Right ventricle myocardium superior (tissue), 1 donor: Measurements from ENCODE around the gene CIAO3. TPM values are rescaled to one million over a fixed set of nuclear protein-coding genes. Genes with fewer than 3 reads are reported as not detected.
"Not testable (repeated sequence)": the region's sequence is repeated elsewhere in the genome, so short reads cannot be mapped to it uniquely, and the experiment has no call there.

Experiments used
- ATAC-seq: fragments of 200-7000 bp; cut with Tn5 transposase; one replicate; pipeline ENCODE4 v1.9.1; 2020; ENCODE audit warnings: mild to moderate bottlenecking; ENCODE audit not compliant: poor library complexity
- DNase-seq: peaks from one replicate; pipeline ENCODE4 v3.0.0-alpha.2; 2020
- intact Hi-C: fragments of 100-400 bp; cut with DNase I; formaldehyde crosslinking; loops from one replicate; pipeline ENCODE4 v1.11.2; 2022
- total RNA-seq: library from RNA; stranded (reverse); fragmentation: NEBNext Ultra II Directional; extraction: Animal tissue kit (Norgen Biotek cat#: 25700); gene quantifications from one replicate; pipeline ENCODE4 v1.2.1, GENCODE V29; 2021
- donor health status: DM: no; HTN: yes; CAD: no; lungs with severe emphysema.

The CIAO3 gene
- total RNA-seq, 1 donor from 2014 or later = 29.2 TPM

DNA sequence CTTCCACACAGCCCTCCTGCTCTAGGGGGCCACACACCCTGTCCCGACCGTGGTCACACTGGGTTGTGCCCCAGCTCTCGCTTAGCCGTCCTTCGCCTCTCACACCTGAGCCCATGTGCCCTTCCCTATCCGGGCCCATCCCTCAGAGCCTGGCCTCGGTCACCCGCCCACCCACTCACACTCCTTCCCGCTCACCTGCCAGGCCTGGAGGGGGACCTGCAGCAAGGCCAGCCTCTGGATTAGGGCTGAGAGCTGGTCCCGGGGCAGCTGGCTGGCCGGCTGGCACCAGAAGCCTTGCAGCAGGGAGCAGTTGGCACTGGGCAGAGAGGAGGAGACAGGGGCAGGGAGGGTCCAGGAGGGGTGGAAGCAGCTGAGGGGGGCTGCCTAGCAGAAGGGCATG is 37.6 kb upstream of the CIAO3 start:
- no peak for DNase-seq
- intact Hi-C loops = no loop called here
- ATAC-seq = no peak

DNA sequence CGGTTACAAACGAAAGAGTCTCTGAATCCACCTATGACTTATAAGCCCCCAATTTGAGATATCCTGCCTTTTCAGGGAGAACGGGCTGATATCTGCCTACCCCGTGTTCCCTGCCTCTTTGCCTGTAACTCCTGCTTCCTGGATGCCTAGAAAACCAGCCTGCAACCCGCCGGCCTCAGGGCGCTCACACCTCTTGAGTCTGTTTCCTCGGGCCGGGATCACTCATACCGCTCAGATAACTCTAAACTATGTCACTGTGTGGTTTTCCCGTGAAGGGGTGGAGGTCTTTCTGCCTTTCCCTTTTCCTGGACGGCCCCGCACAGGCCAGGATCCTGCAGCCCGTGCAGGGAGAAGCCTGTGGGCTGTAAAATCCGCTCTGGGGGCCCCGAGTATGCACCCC is 37.0 kb upstream of the CIAO3 start:
- no peak for DNase-seq
- intact Hi-C loops = no loop called here
- no peak for ATAC-seq

- ATAC-seq (no peak), DNase-seq (no peak)
- intact Hi-C loops = no loop called here
Observed at GRCh38 chr16:776824-777223, 36.0 kb upstream of the CIAO3 start.

GRCh38 chr16:776298-776697 is 35.5 kb upstream of the CIAO3 start:
- intact Hi-C loops, DNase-seq, ATAC-seq: not testable (repeated sequence)

DNA sequence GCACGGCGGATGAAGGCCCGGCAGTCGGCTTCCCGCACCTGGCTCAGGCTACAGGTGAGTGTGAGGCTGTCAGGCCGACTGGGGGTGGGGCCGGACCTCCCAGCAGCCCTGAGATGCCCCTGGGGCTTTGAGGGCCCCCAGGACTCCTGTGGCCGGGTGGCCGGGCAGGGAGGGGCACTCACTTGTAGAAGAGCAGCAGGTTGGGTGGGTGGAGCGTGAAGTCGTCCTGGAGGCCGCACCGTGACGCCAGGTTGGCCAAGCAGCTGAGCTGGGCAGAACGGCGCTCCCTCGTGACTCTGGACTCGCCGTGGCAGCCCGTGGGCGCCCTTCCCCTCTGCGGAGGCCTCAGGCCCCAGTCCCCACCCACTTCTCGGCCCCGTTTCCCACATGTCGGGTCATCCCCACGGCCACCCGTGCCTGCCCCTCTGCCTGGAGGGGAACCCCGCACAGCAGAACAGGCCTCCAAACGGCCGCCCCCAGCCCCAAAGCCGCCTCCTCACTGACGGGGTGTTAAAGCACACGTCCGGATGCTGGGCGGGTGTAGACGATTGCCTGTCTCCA is 34.5 kb upstream of the CIAO3 start:
- DNase-seq (no peak), ATAC-seq (no peak)
- intact Hi-C loops = no loop called here

GRCh38 chr16:774086-775001 is 33.5 kb upstream of the CIAO3 start:
- intact Hi-C loops = no loop called here
- ATAC-seq (no peak), DNase-seq (no peak)

DNA sequence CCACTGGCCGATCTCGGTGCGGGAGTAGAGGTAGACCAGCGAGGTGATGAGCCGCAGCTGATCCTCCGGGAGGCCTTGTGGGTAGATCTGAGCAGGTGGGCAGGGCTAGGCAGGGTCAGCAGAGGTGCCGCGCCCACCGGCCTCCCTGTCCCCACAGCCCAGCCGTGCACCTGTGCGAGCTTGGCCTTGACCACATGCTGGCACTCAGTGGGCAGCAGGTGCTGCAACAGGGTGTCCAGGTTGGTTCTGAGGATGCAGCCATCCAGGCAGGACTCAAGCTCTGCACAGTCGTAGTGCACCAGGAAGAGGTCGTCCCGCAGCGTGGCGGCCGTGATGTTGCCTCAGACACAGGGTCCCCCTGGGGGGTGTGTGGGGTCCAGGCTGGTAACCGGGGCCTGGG is 32.2 kb upstream of the CIAO3 start:
- intact Hi-C loops = no loop called here
- ATAC-seq (no peak), DNase-seq (no peak)

GRCh38 chr16:770411-770810 is 29.6 kb upstream of the CIAO3 start:
- intact Hi-C loops = no loop called here
- no peak for DNase-seq
- no peak for ATAC-seq

GRCh38 chr16:769934-770333 is 29.1 kb upstream of the CIAO3 start:
- intact Hi-C loops = no loop called here
- ATAC-seq (no peak), DNase-seq (no peak)

DNA sequence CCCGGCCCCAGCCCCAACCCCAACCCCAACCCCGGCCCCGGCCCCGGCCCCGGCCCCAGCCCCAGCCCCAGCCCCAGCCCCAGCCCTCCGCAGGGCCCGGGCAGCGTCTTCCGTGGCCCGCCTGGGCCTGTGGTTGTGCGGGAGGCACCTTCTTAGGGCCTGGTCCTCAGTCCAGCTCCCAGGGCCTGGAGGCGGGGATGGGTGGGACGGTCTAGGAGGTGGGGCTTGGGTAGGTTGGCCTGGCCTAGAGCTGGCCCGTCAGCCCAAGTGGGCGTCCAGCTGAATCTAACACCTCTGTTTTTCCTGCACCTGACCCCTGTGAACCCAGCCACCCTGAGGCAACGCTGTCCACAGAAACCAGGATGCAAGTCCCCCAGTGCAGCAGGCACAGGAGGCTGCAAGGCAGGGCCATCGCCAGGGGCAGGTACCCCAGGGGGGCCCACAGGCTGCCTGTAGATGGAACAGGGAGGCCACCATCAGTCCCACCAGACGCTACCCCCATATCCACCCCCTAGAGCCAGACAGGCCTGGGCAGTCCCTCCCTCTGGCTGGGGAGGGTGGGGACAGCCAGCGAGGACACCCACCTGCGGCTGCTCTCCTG is 28.5 kb upstream of the CIAO3 start:
- intact Hi-C loops = no loop called here
- no peak for DNase-seq
- ATAC-seq = no peak

DNA sequence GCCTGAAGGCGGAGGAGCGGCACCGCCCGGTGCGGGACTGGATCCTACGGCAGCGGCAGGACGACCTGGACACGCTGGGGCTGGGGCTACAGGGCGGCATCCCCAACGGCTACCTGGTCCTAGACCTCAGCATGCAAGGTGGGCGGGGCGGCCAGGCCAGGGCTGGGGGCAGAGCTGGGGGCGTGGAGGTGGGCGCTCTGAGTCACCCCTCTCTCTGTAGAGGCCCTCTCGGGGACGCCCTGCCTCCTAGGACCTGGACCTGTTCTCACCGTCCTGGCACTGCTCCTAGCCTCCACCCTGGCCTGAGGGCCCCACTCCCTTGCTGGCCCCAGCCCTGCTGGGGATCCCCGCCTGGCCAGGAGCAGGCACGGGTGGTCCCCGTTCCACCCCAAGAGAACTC is 27.6 kb upstream of the CIAO3 start:
- DNase-seq = no peak

GRCh38 chr16:767743-768235 is 27.0 kb upstream of the CIAO3 start:
- intact Hi-C loops = no loop called here
- ATAC-seq (no peak), DNase-seq (no peak)

More for the DNA sequence above, 27.6 kb upstream of the CIAO3 start:
- intact Hi-C loops = no loop called here
- ATAC-seq = no peak

DNA sequence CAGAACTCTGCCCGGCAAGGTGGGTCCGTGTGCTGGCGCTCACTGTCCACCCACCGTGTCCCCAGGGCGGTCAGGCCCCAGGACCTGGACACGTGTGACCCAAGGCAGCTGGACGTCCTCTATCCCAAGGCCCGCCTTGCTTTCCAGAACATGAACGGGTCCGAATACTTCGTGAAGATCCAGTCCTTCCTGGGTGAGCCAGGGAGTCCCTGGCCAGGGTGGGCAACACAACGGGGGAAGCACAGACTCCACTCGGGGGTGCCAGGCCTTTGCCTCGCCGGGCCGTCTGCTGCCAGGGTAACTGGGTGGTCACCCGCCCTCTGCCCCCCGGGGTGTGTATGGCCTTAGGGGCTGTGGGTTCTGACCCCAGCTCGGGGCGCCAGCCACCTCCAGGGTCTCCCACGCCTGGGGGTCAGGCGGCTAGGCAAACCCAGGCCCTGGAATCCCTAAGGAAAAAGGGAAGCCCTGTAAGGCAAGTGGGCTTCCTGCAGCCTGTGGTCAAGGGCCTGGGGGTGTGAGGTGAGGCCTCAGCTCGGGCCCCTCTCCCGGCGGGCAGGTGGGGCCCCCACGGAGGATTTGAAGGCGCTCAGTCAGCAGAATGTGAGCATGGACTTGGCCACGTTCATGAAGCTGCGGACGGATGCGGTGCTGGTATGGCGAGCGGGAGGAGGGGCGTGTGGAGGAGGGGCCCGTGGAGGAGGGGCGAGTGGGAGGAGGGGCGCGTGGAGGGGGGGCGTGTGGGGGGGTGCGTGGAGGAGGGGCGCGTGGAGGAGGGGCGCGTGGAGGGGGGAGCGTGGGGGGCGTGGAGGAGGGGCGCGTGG is 26.2 kb upstream of the CIAO3 start:
- intact Hi-C loops = no loop called here
- no peak for ATAC-seq

DNA sequence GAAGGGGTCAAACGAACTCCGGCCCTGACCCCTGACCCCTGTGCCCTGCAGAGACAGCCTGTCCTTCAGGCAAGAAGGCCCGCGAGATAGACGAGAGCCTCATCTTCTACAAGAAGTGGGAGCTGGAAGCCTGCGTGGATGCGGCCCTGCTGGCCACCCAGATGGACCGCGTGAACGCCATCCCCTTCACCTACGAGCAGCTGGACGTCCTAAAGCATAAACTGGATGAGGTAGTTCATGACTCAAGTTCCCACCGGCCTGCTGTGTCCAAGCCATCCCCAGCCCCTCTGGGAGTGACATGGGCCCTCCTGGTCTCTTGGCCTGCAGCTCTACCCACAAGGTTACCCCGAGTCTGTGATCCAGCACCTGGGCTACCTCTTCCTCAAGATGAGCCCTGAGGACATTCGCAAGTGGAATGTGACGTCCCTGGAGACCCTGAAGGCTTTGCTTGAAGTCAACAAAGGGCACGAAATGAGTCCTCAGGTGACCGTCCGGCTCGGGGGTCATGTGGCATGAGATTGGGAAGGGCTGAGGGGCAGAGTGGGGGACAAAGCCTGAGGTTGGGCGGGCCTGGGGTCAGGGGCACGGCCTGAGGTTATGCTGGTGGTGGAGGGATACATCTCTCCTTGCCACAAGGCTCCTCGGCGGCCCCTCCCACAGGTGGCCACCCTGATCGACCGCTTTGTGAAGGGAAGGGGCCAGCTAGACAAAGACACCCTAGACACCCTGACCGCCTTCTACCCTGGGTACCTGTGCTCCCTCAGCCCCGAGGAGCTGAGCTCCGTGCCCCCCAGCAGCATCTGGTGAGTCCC is 25.4 kb upstream of the CIAO3 start:
- ATAC-seq (no peak), DNase-seq (no peak)
- intact Hi-C loops = no loop called here

More for the DNA sequence above, 26.2 kb upstream of the CIAO3 start:
- no peak for DNase-seq

DNA sequence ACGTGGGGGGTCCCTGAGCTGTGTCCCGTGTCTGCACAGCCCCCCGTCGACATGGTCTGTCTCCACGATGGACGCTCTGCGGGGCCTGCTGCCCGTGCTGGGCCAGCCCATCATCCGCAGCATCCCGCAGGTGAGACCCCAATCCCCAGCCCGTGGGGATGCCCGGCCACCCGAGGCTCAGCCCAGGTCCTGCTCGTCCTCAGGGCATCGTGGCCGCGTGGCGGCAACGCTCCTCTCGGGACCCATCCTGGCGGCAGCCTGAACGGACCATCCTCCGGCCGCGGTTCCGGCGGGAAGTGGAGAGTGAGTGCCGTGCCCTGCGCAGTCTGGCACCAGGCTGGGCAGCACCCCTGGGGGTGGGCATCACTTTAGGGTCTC is 24.7 kb upstream of the CIAO3 start:
- no peak for ATAC-seq
- DNase-seq = no peak
- intact Hi-C loops = no loop called here

DNA sequence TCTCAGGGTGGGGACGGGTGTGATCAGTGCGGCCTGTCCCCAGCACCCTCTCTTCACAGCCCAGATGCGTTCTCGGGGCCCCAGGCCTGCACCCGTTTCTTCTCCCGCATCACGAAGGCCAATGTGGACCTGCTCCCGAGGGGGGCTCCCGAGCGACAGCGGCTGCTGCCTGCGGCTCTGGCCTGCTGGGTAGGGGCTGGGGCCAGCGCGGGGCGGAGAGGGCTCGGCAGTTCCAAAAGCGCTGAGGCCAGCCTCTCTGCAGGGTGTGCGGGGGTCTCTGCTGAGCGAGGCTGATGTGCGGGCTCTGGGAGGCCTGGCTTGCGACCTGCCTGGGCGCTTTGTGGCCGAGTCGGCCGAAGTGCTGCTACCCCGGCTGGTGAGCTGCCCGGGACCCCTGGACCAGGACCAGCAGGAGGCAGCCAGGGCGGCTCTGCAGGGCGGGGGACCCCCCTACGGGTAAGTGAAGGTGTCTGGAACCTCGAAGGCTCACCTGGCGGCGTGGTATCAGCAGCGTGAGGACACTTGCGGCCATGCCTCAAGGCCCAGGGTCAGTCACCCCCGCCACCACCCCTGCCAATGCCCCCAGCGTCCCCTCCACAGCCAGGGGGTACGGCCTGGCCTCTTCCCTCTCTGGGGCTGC is 24.2 kb upstream of the CIAO3 start:
- DNase-seq = no peak
- ATAC-seq = no peak
- intact Hi-C loops = no loop called here

DNA sequence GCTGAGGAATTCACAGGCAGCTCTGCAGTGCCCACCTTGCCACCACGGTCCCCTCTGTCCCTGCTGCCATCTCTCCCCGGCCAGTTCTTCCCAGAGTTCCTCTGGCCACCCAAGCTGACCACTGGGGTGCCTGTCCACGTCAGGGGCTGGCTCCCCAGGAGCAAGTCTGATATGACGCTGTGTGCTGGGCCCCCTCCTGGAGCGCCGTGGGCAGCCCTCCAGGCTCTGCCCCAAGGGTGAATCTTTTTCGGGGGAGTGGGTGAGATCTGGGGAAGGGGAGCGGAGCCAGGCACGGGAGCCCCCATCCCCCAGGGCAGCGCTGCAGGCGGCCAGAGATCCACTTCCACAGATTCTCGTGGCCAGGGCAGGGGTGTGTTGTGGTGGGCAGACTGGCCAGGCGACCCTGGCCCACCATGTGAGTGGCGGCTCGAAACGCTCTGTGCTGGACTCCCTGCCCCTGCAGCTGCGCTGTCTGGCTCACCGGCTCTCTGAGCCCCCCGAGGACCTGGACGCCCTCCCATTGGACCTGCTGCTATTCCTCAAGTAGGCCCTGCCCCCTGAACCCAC is 23.5 kb upstream of the CIAO3 start:
- intact Hi-C loops = no loop called here
- no peak for ATAC-seq
- no peak for DNase-seq
